ENCODE results near the gene NCS1.

- TF ChIP-seq GATA2 (IDR thresholded peaks at IDR 0.05; ENCODE audit: low read depth, low read length), result peak; percentile 80
- TF ChIP-seq GATA3 (IDR thresholded peaks at IDR 0.05; ENCODE audit: low read depth, low read length), result no peak
Measured at GRCh38 chr9:130201399-130201873, 29.2 kb downstream of the NCS1 start.

All from SH-SY5Y (cell line).